ENCODE results near the gene RFXANK. TPM values are rescaled to one million over a fixed set of nuclear protein-coding genes. Genes with fewer than 3 reads are reported as not detected.

RFXANK gene
- total RNA-seq, 4 donors from 2014 or later, result 32.5 to 87.8 (median 57.0) TPM

- 65 to 68% methylated on average over 16 to 17 of the region's 17 CpGs for WGBS, 2 donors
- intact Hi-C loops (cut with DNase I), result loop anchor here (10.0 kb wide), 1 partner anchor 80 kb away; no protein-coding TSS in a partner anchor
- H3K36me3 ChIP-seq, result no peaks in the 10 kb centered on the region
- peak overlapping the region in 1 of 3 donors; percentile 28 for H3K4me3 ChIP-seq (replicated peaks in 1 of 3)
- H3K27me3 ChIP-seq, result no peaks in the 10 kb centered on the region
- H3K4me1 ChIP-seq, result peaks cover 0 to 8% of the 10 kb centered on the region in 2 donors
- H3K9me3 ChIP-seq, result no peaks in the 10 kb centered on the region
- TF ChIP-seq POLR2A (IDR thresholded peaks at IDR 0.05), result no peak
- no peak for TF ChIP-seq CTCF (IDR thresholded peaks at IDR 0.05)
- no peak overlapping the region for H3K27ac ChIP-seq
- no peak for DNase-seq
Measured at GRCh38 chr19:19224150-19224851, 32.2 kb downstream of the RFXANK start.

- peak; percentile 79 to 82 for DNase-seq
- intact Hi-C loops (cut with DNase I), result loop anchor here (10.0 kb wide), 1 partner anchor 80 kb away; no protein-coding TSS in a partner anchor
Measured at GRCh38 chr19:19224852-19225494, 32.9 kb downstream of the RFXANK start.

GRCh38 chr19:19226204-19226603 lies 34.1 kb downstream of the RFXANK start:
- H3K36me3 ChIP-seq, result no peaks in the 10 kb centered on the region
- WGBS, 2 donors, result 71 to 84% methylated on average over 1 to 5 of the region's 5 CpGs
- no peak overlapping the region for H3K27ac ChIP-seq
- no peaks in the 10 kb centered on the region for H3K27me3 ChIP-seq
- H3K4me1 ChIP-seq, result peaks cover 0 to 8% of the 10 kb centered on the region in 2 donors
- TF ChIP-seq CTCF (IDR thresholded peaks at IDR 0.05), result no peak
- no peak for TF ChIP-seq POLR2A (IDR thresholded peaks at IDR 0.05)
- intact Hi-C loops (cut with DNase I), result loop anchor here (10.0 kb wide), 1 partner anchor 81 kb away; no protein-coding TSS in a partner anchor
- no peak for DNase-seq
- H3K9me3 ChIP-seq, result no peaks in the 10 kb centered on the region
- no peak overlapping the region for H3K4me3 ChIP-seq (replicated peaks in 1 of 3)

More at GRCh38 chr19:19224852-19225494, 32.9 kb downstream of the RFXANK start:
- H3K27ac ChIP-seq, result no peak overlapping the region
- no peaks in the 10 kb centered on the region for H3K36me3 ChIP-seq
- peak overlapping the region in 1 of 3 donors; percentile 28 for H3K4me3 ChIP-seq (replicated peaks in 1 of 3)
- no peaks in the 10 kb centered on the region for H3K27me3 ChIP-seq
- peaks cover 0 to 8% of the 10 kb centered on the region in 2 donors for H3K4me1 ChIP-seq
- WGBS, 2 donors, result 2 to 7% methylated on average over 6 to 10 of the region's 59 CpGs
- H3K9me3 ChIP-seq, result no peaks in the 10 kb centered on the region
- TF ChIP-seq POLR2A (IDR thresholded peaks at IDR 0.05) (no peak), CTCF (IDR thresholded peaks at IDR 0.05) (peak; percentile 32 to 78 (median 73))

- Histone ChIP-seq H3K36me3 (no peaks in the 10 kb centered on the region), H3K4me3 (replicated peaks in 1 of 3) (no peak overlapping the region), H3K27me3 (no peaks in the 10 kb centered on the region), H3K27ac (no peak overlapping the region), H3K4me1 (peaks cover 0 to 8% of the 10 kb centered on the region in 2 donors), H3K9me3 (no peaks in the 10 kb centered on the region)
- WGBS, 2 donors, result 59% methylated on average over 8 of the region's 10 CpGs; no CpG with 5 or more reads in 1 of the 2 donors
- intact Hi-C loops (cut with DNase I), result loop anchor here (10.0 kb wide), 1 partner anchor 82 kb away; no protein-coding TSS in a partner anchor
- no peak for DNase-seq
- TF ChIP-seq POLR2A (IDR thresholded peaks at IDR 0.05), result no peak
- no peak for TF ChIP-seq CTCF (IDR thresholded peaks at IDR 0.05)
Measured at GRCh38 chr19:19226663-19227062, 34.6 kb downstream of the RFXANK start.

Data from thyroid gland (tissue), 4 donors.